ENCODE results near the gene ACSF2. TPM values are rescaled to one million over a fixed set of nuclear protein-coding genes. Genes with fewer than 3 reads are reported as not detected.
"Not testable (repeated sequence)": the region's sequence is repeated elsewhere in the genome, so short reads cannot be mapped to it uniquely, and the experiment has no call there.

ACSF2 gene
- total RNA-seq, 1 donor from 2014 or later: 8.8 TPM

- Mint-ChIP-seq H3K36me3 (ENCODE audit: low read depth) (peaks cover 44% of the 10 kb centered on the region), H3K9me3 (peaks cover 4% of the 10 kb centered on the region), H3K27ac (no peak overlapping the region), H3K4me3 (peak overlapping the region; percentile 99), H3K4me1 (ENCODE audit: low read depth) (peaks cover 36% of the 10 kb centered on the region), H3K27me3 (ENCODE audit: insufficient read depth) (no peaks in the 10 kb centered on the region)
- no peak for DNase-seq (ENCODE audit: low spot score)
- intact Hi-C loops (cut with micrococcal nuclease): loop anchor here (5.0 kb wide), 1 partner anchor 313 kb away; the partner anchor contains the start of gene ANKRD40
Measured at GRCh38 chr17:50394711-50395110, 31.3 kb upstream of the ACSF2 start.

DNA sequence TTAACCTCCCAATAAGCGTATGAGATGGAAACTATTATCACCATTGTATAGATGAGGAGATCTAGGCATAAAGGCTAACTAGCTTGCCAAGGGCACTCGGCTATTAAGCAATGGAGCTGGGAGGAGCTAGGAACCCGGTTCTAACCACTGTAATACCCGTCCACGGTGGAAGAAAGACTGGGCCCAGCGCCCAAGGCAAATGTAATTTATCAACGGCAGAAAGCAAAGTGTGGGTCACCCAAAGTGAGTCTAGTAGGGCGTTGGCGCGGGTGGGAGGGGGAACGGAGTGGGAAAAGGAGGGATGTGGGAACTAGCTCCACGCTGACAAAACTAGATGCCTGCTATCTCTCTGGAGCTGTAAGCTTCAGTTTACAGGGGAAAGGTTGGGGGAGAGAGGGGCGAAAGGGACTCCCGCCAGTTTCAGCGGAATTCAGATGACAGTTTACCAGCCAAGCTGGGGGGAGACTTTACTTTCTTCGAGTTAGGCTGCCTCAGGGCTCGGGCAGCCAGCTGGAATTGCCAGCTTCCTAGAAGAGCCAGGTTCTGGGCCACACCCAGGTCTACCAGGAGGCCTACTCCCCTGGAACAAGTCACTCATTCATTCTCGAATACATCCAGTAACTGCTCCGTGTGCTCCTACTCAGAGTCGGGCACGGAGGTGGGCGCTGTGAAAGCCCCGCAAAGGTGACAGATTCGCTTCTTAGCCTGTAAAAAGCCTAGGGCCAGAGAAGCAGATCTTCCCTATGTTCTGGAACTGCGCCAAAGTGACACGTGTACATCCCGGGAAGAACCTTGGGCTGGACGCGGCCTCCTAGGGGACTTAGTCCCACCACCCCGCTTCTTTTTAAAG, 29.5 kb upstream of the ACSF2 start:
- Mint-ChIP-seq H3K27ac (peak overlapping the region; percentile 96), H3K4me3 (peak overlapping the region; percentile 99), H3K4me1 (ENCODE audit: low read depth) (peaks cover 34% of the 10 kb centered on the region), H3K9me3 (peaks cover 4% of the 10 kb centered on the region), H3K27me3 (ENCODE audit: insufficient read depth) (no peaks in the 10 kb centered on the region), H3K36me3 (ENCODE audit: low read depth) (peaks cover 33% of the 10 kb centered on the region)
- intact Hi-C loops (cut with micrococcal nuclease): loop anchor here (1.0 to 5.0 kb wide), 7 partner anchors 23 to 311 kb away; partner anchors contain the start of genes ACSF2, ANKRD40, EME1 and MRPL27
- DNase-seq (ENCODE audit: low spot score): no peak

GRCh38 chr17:50397111-50397918, 28.7 kb upstream of the ACSF2 start, which contains the start of gene LRRC59:
Gene LRRC59, minus strand, starts transcription at chr17:50397523. Its CDS starts 206 bp downstream, at chr17:50397317.
- H3K27ac Mint-ChIP-seq: peak within 1 kb of the TSS; percentile 96
- DNase-seq (ENCODE audit: low spot score): peak; percentile 92
- intact Hi-C loops (cut with micrococcal nuclease): loop anchor here (1.0 to 5.0 kb wide), 6 partner anchors 24 to 310 kb away; partner anchors contain the start of genes ACSF2, ANKRD40, RSAD1 and XYLT2
- H3K9me3 Mint-ChIP-seq: peaks cover 4% of the 10 kb centered on the region
- peaks cover 31% of the 10 kb centered on the region for H3K36me3 Mint-ChIP-seq (ENCODE audit: low read depth)
- H3K27me3 Mint-ChIP-seq (ENCODE audit: insufficient read depth): no peaks in the 10 kb centered on the region
- peaks cover 31% of the 10 kb centered on the region for H3K4me1 Mint-ChIP-seq (ENCODE audit: low read depth)
- peak within 1 kb of the TSS; percentile 99 for H3K4me3 Mint-ChIP-seq

- no peak for DNase-seq (ENCODE audit: low spot score)
- intact Hi-C loops (cut with micrococcal nuclease): loop anchor here (1.0 to 5.0 kb wide), 6 partner anchors 23 to 309 kb away; partner anchors contain the start of genes ACSF2, ANKRD40, RSAD1 and XYLT2
- peaks cover 31% of the 10 kb centered on the region for H3K4me1 Mint-ChIP-seq (ENCODE audit: low read depth)
- peak overlapping the region; percentile 99 for H3K4me3 Mint-ChIP-seq
- H3K27ac Mint-ChIP-seq: peak overlapping the region; percentile 70
- H3K9me3 Mint-ChIP-seq: peaks cover 4% of the 10 kb centered on the region
- H3K27me3 Mint-ChIP-seq (ENCODE audit: insufficient read depth): no peaks in the 10 kb centered on the region
- H3K36me3 Mint-ChIP-seq (ENCODE audit: low read depth): peaks cover 27% of the 10 kb centered on the region
Measured at GRCh38 chr17:50397919-50398285, 28.1 kb upstream of the ACSF2 start.

DNA sequence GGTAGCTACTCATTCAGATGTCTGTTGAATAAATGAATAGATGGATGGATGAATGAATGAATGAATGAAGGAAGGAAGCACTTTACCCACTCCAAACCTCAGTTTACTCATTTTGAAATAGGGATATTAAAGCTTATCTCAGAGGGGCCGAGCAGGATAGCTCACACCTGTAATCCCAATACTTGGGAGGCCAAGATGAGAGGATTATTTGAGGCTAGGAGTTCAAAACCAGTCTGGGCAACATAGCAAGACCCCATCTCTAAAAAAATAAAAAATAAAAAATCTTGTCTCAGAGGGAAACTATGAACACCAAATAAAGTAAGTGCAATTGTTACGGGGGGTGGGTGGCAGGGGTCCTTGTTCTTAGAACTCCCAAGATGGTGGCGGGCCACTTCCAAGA, 27.3 kb upstream of the ACSF2 start:
- not testable (repeated sequence) for H3K27ac Mint-ChIP-seq; DNase-seq (ENCODE audit: low spot score); H3K9me3 Mint-ChIP-seq; H3K27me3 Mint-ChIP-seq (ENCODE audit: insufficient read depth)
- Mint-ChIP-seq H3K4me1 (ENCODE audit: low read depth) (peaks cover 25% of the 10 kb centered on the region), H3K36me3 (ENCODE audit: low read depth) (peaks cover 19% of the 10 kb centered on the region), H3K4me3 (peak overlapping the region; percentile 51)
- intact Hi-C loops (cut with micrococcal nuclease): loop anchor here (5.0 kb wide), 1 partner anchor 309 kb away; the partner anchor contains the start of gene ANKRD40

DNA sequence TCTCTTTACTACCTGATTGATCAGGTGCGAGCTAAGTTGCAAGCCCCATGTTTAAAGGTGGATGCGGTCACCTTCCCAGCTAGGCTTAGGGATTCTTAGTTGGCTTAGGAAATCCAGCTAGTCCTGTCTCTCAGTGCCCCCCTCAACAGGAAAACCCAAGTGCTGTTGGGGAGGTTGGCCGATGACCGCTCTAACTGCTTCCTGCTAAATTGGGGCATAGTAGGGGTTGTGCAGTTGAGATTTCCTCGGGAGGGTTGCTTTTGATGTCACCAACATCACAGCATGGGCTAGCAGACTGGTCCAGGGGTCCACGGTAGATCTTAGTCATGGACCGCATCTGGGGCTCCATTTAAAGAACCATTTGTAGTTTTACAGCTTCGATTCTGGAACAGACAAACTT, 26.4 kb upstream of the ACSF2 start:
- intact Hi-C loops (cut with micrococcal nuclease): loop anchor here (5.0 kb wide), 1 partner anchor 308 kb away; the partner anchor contains the start of gene ANKRD40

GRCh38 chr17:50405351-50405750, 20.7 kb upstream of the ACSF2 start:
- H3K4me1 Mint-ChIP-seq (ENCODE audit: low read depth); H3K27ac Mint-ChIP-seq; DNase-seq (ENCODE audit: low spot score); H3K9me3 Mint-ChIP-seq; H3K36me3 Mint-ChIP-seq (ENCODE audit: low read depth); H3K4me3 Mint-ChIP-seq: not testable (repeated sequence)
- intact Hi-C loops (cut with micrococcal nuclease): loop anchor here (5.0 kb wide), 1 partner anchor 1178 kb away; no protein-coding TSS in a partner anchor
- H3K27me3 Mint-ChIP-seq (ENCODE audit: insufficient read depth): peaks cover 22% of the 10 kb centered on the region

More for the DNA sequence above, 26.4 kb upstream of the ACSF2 start:
- H3K4me1 Mint-ChIP-seq (ENCODE audit: low read depth): peaks cover 20% of the 10 kb centered on the region
- not testable (repeated sequence) for H3K9me3 Mint-ChIP-seq; DNase-seq (ENCODE audit: low spot score); H3K27ac Mint-ChIP-seq; H3K27me3 Mint-ChIP-seq (ENCODE audit: insufficient read depth)
- peak overlapping the region; percentile 4 for H3K4me3 Mint-ChIP-seq
- H3K36me3 Mint-ChIP-seq (ENCODE audit: low read depth): peaks cover 13% of the 10 kb centered on the region

DNA sequence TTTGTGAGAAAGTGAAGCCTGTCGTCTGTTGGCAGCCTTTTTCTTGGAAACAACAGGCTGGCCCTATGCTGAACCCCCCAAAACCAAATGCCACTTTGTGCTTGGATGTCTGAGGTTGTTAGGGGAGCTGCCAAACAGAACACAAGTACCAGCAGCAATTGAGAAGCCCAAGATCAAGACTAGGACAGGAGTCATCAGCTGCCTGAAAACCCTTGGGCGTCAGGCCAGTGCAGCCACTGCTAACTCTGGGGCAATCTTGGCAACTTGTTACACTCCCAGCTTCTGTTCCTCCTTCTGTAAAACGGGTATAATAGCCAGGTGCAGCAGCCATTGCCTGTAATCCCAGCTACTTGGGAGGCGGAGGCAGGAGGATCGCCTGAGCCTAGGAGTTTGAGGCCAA, 19.4 kb upstream of the ACSF2 start:
- no peak for DNase-seq (ENCODE audit: low spot score)
- Mint-ChIP-seq H3K9me3 (no peaks in the 10 kb centered on the region), H3K27ac (no peak overlapping the region), H3K4me1 (ENCODE audit: low read depth) (no peaks in the 10 kb centered on the region), H3K4me3 (no peak overlapping the region), H3K27me3 (ENCODE audit: insufficient read depth) (peaks cover 25% of the 10 kb centered on the region), H3K36me3 (ENCODE audit: low read depth) (no peaks in the 10 kb centered on the region)
- intact Hi-C loops (cut with micrococcal nuclease): loop anchor here (5.0 kb wide), 1 partner anchor 1179 kb away; no protein-coding TSS in a partner anchor

- H3K27me3 Mint-ChIP-seq (ENCODE audit: insufficient read depth): peaks cover 33% of the 10 kb centered on the region
Measured at GRCh38 chr17:50407921-50408320, 18.1 kb upstream of the ACSF2 start.

DNA sequence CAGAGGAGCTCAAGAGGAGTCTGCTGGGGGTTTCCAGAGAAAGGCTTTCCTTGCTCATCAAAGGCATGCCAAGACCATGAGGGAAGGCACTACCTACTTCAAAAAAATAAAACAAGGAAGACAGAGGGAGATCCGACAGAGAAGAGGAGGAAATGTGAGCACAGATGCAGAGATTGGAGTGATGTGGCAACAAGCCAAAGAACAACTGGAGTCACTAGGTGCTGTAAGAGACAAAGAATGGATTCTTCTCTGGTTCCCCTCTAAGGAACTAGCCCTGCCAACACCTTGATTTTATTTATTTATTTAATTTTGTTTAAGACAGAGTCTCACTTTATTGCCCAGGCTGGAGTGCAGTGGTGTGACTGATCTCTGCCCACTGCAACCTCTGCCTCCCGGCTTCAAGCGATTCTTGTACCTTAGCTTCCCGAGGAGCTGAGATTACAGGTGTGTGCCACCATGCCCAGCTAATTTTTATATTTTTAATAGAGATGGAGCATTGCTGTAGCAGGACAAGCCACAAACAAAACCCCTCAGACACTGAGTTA, 13.8 kb upstream of the ACSF2 start:
- Mint-ChIP-seq H3K9me3 (no peaks in the 10 kb centered on the region), H3K27me3 (ENCODE audit: insufficient read depth) (peaks cover 38% of the 10 kb centered on the region), H3K27ac (no peak overlapping the region), H3K36me3 (ENCODE audit: low read depth) (no peaks in the 10 kb centered on the region), H3K4me3 (no peak overlapping the region), H3K4me1 (ENCODE audit: low read depth) (peaks cover 6% of the 10 kb centered on the region)
- intact Hi-C loops (cut with micrococcal nuclease): no loop called here
- DNase-seq (ENCODE audit: low spot score): no peak

More at GRCh38 chr17:50407921-50408320, 18.1 kb upstream of the ACSF2 start:
- H3K4me1 Mint-ChIP-seq (ENCODE audit: low read depth): no peaks in the 10 kb centered on the region
- H3K36me3 Mint-ChIP-seq (ENCODE audit: low read depth): no peaks in the 10 kb centered on the region
- intact Hi-C loops (cut with micrococcal nuclease): loop anchor here (5.0 kb wide), 1 partner anchor 1181 kb away; no protein-coding TSS in a partner anchor
- H3K27ac Mint-ChIP-seq: no peak overlapping the region
- H3K9me3 Mint-ChIP-seq: no peaks in the 10 kb centered on the region
- no peak overlapping the region for H3K4me3 Mint-ChIP-seq
- DNase-seq (ENCODE audit: low spot score): no peak

- Mint-ChIP-seq H3K4me3 (no peak overlapping the region), H3K36me3 (ENCODE audit: low read depth) (no peaks in the 10 kb centered on the region), H3K27ac (no peak overlapping the region), H3K27me3 (ENCODE audit: insufficient read depth) (peaks cover 43% of the 10 kb centered on the region), H3K4me1 (ENCODE audit: low read depth) (peaks cover 6% of the 10 kb centered on the region), H3K9me3 (no peaks in the 10 kb centered on the region)
- no peak for DNase-seq (ENCODE audit: low spot score)
- intact Hi-C loops (cut with micrococcal nuclease): no loop called here
Measured at GRCh38 chr17:50414808-50415207, 11.2 kb upstream of the ACSF2 start.

- H3K4me3 Mint-ChIP-seq; intact Hi-C loops (cut with micrococcal nuclease); H3K36me3 Mint-ChIP-seq (ENCODE audit: low read depth); H3K9me3 Mint-ChIP-seq; H3K27ac Mint-ChIP-seq; DNase-seq (ENCODE audit: low spot score): not testable (repeated sequence)
- peaks cover 18% of the 10 kb centered on the region for H3K27me3 Mint-ChIP-seq (ENCODE audit: insufficient read depth)
- peaks cover 16% of the 10 kb centered on the region for H3K4me1 Mint-ChIP-seq (ENCODE audit: low read depth)
Measured at GRCh38 chr17:50419577-50419976, 6.4 kb upstream of the ACSF2 start.
